ENCODE results near the gene DGKE.

DGKE gene

DNA sequence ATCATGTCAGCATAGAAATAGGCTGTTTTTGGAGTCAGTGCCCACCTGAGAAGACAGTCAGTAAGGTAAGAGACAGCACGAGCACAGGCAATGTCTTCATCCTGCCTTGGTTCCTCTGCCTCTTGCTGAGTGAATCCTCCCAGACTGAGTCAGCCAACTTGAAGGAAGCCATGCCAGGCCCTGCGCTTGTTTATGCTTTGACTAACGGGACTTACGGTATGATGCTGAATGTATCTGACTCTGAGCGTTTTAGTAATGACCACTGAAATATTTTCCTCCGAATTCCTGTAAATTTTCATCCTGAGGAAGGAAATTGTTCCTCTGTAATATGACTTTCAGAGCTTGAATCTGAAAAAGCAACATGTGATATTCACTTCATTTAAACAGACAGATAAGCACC is 18.2 kb upstream of the DGKE start:
- no peak for DNase-seq (ENCODE audit: low read depth)

DNA sequence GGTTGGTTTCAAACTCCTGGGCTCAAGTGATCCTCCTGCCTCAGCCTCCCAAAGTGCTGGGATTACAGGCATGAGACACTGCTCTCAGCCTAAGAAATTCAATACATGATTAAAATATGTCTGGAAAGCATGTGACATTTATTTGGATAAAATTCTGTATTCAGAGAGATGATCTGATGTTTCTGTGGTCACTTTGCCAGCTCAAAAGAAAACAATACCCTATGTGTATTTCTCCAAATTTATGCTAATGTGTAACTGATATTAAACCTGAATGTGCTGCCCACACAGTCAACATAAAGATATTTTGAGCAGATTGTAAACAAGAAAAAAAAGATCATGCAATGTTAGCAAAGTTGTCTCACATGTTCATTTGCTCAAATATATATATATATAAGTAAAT is 16.9 kb upstream of the DGKE start:
- no peak for DNase-seq (ENCODE audit: low read depth)

DNA sequence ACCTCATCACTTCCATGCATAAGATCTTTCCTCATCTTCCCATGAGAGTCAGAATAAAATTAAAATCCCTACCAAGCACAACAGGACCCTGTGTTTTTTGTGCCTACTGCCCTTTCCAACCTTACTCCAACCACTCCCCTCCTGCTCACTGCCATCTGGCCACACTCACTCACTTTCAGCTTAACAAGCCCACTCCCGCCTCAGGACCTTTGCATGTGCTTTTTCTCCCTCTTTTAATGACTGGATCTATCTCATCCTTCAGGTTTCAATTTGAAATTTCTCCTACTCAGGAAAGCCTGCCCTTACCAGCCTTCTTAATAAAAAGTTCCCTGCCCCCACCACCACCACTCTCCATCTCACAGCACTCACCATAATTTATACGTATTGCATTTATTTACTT is 14.9 kb upstream of the DGKE start:
- DNase-seq (ENCODE audit: low read depth) = no peak

DNA sequence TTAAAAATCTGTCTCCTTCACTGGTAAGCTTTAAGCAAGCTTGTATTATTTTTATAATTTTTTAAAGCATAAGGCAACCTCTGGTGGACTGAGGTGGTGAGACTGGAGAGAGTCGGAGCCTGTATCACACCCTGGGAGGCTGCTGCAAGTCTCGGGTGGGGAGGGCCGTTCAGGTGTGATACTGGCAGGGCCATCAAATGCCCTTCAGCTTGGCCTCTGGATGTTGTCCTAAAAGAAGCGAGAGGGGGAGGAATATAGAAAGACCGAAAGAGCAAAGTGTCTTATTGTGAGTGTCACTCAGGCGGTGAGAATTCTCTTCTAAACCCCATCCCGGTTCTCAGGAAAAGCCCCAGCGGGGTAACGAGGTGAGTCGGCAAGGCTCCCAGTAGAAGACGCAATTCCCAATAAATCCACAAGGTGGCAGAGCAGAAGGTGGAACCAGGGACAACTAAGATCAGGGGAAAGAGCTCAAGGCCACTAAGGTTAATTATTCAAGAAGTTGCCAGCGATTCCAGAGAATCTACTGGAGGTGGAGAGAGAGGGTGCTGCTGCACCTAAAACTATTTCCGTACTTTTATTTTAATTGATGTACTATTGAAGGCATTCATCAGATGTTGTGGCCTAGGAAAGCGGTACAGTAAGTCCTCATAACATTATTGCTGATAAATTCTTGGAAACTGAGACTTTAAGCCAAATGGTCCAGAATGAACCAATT is 14.4 kb upstream of the DGKE start:
- DNase-seq (ENCODE audit: low read depth) = no peak

DNA sequence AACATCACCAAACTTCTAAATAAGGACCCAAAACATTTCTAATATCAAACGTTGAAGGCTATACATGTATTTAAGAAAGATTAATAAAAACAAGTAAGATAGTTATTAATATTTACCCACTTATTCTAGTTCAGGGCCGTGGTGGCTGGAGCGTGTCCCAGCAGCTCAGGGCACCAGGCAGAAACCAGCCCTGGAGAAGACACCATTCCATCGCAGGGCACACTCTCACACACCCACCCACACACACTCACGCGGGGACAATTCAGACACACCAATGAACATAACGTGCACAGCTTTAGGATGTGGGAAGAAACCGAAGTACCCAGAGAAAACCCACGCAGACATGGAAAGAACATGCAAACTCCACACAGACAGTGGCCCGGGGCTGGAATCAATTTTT is 13.7 kb upstream of the DGKE start:
- DNase-seq (ENCODE audit: low read depth) = no peak

DNA sequence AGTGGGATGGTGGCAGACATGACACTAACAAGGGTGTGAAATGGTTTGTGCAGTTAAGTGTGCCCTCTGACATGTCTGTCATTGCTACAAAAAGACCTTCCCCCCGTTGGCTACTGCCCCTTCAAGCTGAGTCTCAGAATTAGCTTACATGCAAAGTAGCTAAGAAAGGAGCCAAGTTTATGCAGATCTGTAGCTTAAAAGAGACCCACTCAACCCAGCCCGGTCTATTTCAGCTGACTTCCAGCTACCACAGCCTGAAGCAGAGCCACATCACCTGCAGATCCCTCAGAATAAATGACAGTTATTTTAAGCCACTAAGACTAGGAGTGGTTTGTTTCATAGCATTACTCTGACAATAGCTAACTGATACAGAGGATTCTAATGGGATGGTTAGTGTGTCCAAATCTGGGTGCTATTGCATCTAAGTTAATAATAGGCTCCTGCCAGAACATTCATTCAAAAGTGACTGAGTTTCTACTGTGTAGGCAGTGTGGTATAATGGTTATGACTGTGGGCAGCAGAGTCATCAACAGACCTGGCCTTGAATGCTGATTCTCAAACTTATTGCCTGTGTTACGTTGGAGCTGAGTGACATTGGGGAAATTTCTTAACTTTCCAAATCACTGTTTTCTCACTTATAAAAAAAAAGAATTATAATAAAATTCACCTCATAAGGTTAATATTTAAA is 12.0 kb upstream of the DGKE start:
- no peak for DNase-seq (ENCODE audit: low read depth)

DNA sequence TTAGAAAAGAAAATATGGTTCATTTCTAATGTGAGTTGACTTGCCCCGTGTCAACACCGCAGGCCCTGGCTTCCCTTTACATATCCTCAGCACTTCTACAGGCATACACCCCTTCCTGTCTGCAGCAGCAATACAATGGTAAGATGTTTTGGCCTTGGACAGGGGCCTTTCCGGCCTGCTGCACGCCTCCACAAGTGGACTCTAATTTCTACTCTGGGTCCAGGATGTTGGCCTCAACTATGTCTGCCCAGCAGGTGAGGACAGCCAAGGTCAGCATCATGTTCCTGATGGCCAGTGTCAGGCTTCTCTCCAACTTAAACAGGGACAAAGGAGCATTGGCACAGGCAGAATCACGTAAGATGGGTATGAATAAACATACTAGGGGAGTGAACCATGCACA is 11.2 kb upstream of the DGKE start:
- DNase-seq (ENCODE audit: low read depth) = no peak

DNA sequence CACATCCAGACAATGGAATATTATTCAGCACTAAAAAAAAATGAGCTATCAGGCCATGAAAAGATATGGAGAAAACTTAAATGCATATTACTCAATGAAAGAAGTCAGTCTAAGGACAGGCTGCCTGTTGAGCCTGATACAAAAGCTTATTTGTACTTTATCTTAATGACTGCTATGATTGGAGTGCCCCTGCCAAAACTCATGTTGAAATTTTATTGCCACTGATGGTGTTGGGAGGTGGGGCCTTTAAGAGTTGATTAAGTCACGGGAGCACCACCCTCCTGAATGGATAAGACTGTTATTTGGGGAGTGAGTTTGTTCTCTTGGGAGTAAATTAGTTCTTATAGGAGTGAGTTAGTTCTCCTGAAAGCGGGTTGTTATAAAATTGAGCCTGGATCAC is 10.1 kb upstream of the DGKE start:
- no peak for DNase-seq (ENCODE audit: low read depth)

DNA sequence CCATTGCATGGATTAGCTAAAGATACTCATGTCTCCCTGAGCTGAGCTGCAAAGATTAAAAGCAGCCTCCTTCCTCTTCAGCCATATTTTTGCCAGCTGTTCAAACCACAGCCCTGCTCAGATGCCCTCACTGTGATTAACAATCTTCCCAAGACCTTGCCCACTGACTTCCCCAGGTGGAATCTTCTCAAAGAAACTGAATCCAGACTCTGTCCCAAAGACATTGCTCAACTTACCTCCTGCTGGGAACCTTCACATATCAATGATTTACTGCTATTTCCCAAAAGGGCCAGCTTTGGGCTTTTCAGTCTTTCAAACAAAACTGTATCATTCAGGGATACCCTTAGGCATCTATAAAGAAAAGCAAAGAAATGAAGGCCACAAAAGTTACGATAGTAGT is 9.4 kb upstream of the DGKE start:
- DNase-seq (ENCODE audit: low read depth) = no peak

DNA sequence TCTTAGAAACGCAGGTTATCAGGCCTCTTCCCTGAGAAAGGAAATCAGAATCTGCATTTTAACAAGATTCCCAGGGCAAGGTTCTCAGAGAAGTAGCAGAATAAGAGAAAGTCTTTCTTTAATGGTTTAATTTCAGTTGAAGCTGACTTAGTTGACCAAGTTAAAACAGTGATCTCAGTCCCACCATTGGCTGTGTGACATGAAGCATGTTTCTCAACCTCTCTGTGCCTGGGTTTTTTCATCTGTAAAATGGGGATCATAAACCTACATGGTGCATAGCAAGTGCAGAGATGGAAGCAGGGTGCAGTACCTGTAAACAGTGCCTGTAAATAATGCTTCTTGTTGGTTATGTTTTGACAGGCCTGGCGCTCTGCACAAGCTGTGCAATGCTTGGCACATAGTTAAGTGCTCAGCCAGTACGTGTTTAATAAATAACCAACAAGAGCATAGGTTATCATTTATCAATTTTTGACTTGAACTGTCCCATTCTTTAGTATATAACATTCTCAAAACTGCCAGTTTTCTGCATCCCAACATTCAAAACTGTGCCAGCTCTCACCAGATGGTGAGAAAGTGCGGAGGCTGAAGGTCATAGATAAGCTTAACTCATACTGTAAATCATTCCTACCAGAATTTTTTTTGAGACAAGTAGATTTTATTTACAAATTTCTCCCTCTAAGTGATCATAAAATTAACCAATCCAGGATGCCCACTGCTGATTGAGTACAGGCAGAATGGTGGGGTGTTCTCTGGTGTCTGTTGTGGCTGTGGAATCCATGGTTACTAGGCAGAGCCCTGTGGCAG is 7.1 kb upstream of the DGKE start:
- no peak for DNase-seq (ENCODE audit: low read depth)

DNA sequence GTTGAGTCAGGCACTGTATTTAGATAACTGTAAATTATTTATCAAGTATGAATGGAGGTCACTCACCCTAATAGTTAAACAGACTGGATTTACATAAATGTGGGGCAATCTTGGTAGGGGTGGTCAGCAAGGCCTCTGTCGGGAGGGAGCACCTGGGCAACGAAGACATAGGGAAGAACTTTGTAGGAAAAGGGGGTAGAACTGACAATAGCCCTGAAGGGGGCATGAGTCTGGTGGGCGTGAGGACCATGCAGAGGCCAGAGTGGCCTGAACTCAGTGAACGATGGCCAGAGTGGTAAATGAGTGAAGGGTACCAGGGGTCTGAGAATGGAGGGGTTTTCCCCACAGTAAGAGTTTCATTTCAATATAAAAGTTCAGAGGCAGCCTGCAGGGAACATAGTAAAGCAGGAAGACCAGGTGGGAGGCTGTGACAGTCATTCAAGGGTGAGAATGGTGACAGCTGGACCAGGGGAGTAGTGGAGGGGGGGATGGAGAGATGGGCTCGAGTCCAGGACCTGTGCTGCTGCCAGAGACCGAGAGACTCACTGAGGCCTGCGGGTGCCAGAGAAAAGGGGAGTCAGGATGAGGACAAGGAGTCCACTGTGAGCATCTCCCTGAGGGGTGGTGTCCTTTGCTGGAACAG is 3.1 kb upstream of the DGKE start:
- no peak for DNase-seq (ENCODE audit: low read depth)

DNA sequence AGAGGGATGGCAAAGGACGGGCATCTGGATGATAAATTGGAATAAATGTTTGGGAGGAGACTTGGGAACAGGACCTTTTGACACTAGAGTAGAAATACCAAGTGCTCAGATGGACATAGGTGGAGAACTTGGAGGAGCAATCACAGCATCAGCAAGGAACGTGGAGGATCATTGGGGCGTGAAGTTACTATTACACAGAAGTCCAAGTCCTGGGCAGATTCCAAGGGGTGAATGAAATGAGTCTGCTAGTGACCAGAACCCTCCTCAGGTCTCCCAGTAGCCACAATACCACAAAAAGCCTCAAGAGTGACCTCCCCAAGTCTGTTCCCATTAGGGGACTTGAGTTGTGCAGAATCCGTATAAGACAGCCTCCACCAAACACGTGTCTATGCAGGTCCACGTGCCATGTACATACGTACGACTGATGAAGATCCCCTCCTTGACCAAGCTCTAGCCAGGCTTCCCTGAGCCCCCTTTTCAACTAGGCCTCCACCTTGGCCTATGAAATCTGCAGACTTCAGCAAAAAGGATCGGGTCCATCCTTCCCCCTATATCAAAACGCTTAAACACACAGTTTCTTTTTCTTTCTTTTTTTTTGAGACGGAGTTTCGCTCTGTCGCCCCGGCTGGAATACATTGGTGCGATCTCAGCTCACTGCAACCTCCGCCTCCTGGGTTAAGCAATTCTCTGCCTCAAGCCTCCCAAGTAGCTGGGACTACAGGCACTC is 2.4 kb upstream of the DGKE start:
- no peak for DNase-seq (ENCODE audit: low read depth)

DNA sequence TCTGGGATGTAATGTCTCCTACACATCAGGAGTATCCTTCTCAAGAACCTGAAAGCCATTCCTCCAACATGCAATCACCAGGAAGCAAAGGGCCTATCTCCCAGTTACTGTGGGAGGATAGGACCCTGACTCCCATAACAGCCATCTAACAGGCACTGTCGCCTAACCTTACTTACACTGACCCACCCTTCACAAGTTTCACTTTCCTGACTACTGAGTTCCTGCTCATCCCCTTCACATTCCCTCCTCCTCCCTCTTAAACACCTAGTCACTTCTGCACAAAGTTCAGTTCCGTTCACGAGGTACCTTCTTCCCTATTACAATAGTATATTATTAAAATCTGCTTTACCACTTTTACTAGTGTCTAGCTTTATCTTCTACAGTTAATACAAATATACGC is 1.5 kb upstream of the DGKE start:
- DNase-seq (ENCODE audit: low read depth) = no peak

DNA sequence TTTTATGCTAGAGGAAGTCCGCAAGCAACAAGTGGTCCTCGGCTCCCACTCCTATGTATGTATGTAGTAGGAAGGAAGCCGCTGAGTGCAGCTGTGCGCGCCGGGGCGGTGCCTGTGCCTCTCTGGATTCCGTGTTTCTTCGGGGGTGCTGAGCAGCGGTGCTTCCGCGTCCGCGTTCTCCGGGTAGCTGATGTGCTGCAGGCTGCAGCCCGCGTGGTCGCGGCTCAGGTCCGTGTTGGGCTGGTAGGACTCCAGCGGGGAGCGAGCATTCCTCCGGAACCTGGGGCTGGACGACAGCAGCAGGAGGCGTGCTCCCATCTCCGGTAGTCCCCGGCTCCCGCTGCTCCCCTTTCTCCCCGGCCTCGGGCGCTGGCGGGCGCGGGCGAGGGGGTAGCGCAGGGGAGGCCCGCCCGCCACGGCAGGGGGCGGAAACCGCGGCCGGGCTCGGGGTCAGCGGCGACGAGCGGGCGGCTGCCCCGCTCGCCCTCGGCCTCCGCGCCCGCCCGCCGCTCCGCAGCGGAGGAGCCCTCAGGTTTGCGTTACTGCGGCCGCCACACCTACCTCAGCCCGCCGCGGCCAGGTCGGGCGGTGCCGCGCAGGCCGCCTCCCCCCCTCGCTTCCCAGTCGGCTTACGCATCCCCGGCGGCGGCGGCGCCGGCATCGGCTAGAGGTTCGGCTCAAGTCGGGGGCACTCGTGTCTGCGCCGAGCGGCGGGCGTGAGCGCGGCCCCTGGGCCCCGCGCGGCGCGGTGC is 718 bp upstream of the DGKE start:
- no peak for DNase-seq (ENCODE audit: low read depth)

DNA sequence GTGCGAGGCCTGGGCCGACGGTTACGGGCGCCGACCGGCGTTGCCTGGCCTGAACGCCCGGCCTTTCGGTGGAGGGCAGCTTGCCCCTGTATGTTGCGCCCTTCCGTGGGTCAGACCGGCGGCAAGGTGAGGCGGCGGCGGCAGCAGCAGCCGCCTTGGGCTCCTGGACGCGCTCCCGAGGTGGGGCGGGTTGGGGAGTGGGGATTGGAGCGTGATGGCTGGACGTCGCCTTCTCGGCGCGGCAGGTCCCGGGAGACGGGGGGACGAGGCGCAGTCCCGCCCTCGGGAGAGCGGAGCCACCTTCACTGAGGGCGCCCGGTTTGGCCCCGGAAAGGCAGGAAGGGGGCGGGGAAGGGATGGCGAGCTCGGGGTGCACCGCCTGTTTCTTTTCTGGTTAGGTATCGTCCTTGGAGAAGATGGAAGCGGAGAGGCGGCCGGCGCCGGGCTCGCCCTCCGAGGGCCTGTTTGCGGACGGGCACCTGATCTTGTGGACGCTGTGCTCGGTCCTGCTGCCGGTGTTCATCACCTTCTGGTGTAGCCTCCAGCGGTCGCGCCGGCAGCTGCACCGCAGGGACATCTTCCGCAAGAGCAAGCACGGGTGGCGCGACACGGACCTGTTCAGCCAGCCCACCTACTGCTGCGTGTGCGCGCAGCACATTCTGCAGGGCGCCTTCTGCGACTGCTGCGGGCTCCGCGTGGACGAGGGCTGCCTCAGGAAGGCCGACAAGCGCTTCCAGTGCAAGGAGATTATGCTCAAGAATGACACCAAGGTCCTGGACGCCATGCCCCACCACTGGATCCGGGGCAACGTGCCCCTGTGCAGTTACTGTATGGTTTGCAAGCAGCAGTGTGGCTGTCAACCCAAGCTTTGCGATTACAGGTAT is 671 bp downstream of the DGKE start:
- no peak for DNase-seq (ENCODE audit: low read depth)

DNA sequence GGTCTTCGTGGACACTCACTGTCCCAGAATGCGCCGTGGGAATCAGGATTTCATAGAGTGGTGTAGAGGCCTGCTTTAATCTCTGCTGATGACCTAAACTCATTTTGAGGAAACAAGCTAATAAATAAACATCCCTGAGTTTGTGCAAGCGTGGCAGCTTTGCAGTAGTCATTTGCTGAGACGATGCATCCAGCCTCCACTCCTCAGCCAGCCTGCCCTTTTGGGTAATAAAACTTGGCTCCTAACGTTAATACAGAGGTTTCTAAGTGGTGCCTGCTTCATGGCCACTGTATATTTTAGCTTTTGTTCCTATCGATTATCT is 1.3 kb downstream of the DGKE start:
- DNase-seq (ENCODE audit: low read depth) = no peak

DNA sequence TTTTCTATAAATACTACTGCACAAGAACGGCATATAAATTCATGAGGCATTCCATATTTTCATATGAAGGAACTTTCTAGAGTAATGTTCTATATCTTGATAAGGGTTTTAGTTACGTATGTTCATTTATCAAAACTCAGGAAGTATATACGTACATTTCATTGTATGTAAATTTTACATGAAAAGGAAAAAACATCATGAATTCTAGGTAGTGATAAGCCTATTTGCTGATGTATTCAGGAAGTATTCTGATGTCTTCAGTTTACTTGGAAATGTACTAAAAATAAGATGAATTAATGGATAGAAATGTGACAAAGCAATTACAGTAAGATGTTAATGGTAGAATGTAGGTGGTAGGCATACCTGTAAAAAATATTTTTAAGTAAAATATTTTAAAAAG is 4.7 kb downstream of the DGKE start:
- no peak for DNase-seq (ENCODE audit: low read depth)

DNA sequence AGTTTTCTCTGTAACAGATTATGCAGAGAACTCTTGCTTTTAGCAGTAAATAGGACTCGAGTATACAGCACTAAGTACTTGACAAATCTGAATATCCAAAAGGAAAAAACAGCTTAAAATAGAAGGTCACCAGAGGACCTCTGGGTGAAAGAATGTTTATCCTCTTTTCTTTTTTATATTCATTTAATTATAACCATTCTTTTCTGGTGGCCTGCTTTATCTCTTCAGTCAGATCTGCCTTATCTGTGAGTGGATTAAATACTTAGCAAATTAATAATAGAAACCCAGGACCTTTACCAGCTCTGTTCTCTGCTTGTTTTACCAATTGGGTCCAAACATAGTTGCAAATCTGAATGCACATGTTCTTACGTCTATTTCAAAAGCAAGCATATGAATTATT is 8.6 kb downstream of the DGKE start:
- no peak for DNase-seq (ENCODE audit: low read depth)

DNA sequence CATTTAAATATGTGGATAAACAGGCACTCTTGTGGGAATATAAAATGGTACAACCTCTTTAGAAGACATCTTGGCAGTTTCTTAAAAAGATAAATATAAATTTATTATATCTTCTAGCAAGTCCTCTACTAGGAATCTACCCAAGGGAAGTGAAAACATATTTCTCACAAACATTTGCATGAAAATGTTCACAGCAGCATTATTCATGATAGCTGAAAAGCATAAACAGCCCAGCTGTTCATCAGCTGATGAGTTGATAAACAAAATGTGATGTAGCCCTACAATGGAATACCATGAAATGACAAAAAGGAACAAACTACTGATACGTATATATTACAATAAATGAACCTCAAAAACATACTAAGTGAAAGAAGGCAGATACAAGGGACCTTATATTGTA is 12.0 kb downstream of the DGKE start:
- no peak for DNase-seq (ENCODE audit: low read depth)

DNA sequence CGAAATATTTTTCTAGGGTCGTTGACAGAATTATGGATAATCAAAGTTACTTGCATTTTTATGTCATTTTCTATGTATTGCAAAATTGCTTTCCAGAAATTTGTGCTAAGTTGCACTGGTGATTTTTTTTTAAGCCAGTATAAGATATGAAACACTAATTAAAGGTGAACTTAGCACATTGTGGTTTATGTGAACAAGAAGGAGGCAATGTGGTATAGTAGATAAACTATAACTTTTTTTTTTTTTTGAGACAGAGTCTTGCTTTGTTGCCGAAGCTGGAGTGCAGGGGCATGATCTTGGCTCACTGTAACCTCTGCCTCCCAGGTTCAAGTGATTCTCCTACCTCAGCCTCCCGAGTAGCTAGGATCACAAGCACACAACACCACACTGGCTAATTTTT is 13.2 kb downstream of the DGKE start:
- DNase-seq (ENCODE audit: low read depth) = no peak

DNA sequence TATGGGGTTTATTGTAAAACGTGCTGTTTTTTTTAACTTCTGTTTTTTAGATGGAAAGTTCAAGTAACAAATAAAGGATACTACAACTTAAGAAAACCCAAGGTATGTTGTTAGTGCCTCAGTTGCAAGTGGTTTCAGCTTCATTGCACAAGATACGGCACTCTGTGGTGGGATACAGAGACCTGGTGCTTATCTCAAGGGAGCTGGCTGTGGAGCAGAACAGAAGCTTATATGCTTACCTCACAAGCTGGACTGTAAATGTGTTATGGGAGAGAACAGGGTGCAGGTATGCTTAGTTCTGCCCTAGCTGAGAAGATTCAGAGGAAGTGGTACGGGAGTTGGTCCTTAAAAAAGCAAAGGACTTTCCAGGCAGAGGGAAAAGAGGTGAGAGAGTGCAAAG is 15.2 kb downstream of the DGKE start:
- DNase-seq (ENCODE audit: low read depth) = no peak
